Bronchial epithelial cell (primary cell): Measurements from ENCODE around the gene GUCY1A2. TPM values are rescaled to one million over a fixed set of nuclear protein-coding genes. Genes with fewer than 3 reads are reported as not detected.
"Not testable (repeated sequence)": the region's sequence is repeated elsewhere in the genome, so short reads cannot be mapped to it uniquely, and the experiment has no call there.

Experiments used
- DNase-seq: peaks from one replicate; pipeline ENCODE4 v3.0.0-alpha.2; 2010; ENCODE audit warnings: low read depth
- FAIRE-seq: peaks from 2 replicates; lab custom pipeline; 2011; peaks lifted over from hg19 to GRCh38; lab: Jason Lieb, UNC
- H3K27me3 ChIP-seq: 2 replicates; pipeline ENCODE4 v1.5.1; 2011; ENCODE audit warnings: low read length; ENCODE audit not compliant: control insufficient read depth, insufficient read depth
- H3K36me3 ChIP-seq: 2 replicates; pipeline ENCODE4 v1.5.1; 2011; ENCODE audit warnings: low read length; ENCODE audit not compliant: control insufficient read depth, insufficient read depth
- H3K4me3 ChIP-seq: 2 replicates; pipeline ENCODE4 v1.5.1; 2011; ENCODE audit warnings: mild to moderate bottlenecking, low read depth, low read length, control low read depth
- total RNA-seq: library from RNA; depleted of rRNA; stranded (reverse); fragments of >200 nt; gene quantifications from 2 replicates; pipeline ENCODE4 v1.2.1, GENCODE V29; 2014
- TF ChIP-seq, protein P1 (sequence below): IDR thresholded peaks from 2 replicates; pipeline ENCODE4 v1.5.1; 2011; ENCODE audit warnings: mild to moderate bottlenecking, moderate library complexity, low read length, control low read depth, inconsistent platforms; ENCODE audit not compliant: insufficient read depth, severe bottlenecking

GUCY1A2 gene
- total RNA-seq, 1 donor from 2014 or later = not detected

DNA sequence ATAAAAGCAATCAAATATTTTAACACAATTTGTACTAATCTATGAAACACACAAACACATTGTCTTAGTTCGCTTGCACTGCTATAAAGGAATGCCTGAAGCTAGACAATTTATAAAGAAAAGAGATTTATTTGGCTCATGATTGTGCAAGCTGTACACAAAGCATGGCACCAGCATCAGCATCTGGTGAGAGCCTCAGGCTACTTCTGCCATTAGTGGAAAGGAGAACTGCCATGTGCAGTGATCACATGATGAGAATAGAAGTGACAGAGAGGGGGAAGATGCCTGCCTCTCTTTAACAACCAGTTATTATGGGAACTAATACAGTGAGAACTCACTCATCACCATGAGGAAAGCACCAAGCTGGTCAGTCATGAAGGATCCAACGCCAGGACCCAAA, 105.1 kb downstream of the GUCY1A2 start:
- no peak for FAIRE-seq
- H3K27me3 ChIP-seq = no peaks in the 10 kb centered on the region
- no peak for DNase-seq
- TF ChIP-seq, protein P1, sequence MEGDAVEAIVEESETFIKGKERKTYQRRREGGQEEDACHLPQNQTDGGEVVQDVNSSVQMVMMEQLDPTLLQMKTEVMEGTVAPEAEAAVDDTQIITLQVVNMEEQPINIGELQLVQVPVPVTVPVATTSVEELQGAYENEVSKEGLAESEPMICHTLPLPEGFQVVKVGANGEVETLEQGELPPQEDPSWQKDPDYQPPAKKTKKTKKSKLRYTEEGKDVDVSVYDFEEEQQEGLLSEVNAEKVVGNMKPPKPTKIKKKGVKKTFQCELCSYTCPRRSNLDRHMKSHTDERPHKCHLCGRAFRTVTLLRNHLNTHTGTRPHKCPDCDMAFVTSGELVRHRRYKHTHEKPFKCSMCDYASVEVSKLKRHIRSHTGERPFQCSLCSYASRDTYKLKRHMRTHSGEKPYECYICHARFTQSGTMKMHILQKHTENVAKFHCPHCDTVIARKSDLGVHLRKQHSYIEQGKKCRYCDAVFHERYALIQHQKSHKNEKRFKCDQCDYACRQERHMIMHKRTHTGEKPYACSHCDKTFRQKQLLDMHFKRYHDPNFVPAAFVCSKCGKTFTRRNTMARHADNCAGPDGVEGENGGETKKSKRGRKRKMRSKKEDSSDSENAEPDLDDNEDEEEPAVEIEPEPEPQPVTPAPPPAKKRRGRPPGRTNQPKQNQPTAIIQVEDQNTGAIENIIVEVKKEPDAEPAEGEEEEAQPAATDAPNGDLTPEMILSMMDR = no peak
- H3K36me3 ChIP-seq = no peaks in the 10 kb centered on the region
- no peak overlapping the region for H3K4me3 ChIP-seq

DNA sequence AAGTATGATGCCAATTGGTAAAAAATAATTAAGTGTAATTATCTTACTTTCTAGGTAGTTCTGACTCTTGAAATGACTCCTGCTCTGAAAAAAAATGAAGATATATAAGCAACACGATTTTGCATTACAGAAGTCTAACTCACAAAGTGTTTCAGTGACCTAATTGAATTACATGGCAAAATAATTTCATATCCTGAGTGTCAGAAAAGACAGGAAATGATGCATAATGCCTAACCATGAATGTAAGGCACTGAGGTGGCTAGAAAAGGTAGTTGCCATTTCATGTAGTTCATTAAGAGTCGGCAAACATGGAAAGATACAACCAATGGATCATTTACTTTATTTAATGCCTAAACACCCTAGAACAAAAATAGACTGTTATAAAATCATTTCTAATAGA, 113.5 kb downstream of the GUCY1A2 start:
- Histone ChIP-seq H3K4me3 (no peak overlapping the region), H3K27me3 (no peaks in the 10 kb centered on the region), H3K36me3 (no peaks in the 10 kb centered on the region)
- TF ChIP-seq, protein P1 = no peak
- no peak for FAIRE-seq
- DNase-seq = peak; percentile 31

GRCh38 chr11:106889718-106890117, 128.6 kb downstream of the GUCY1A2 start:
- no peak for DNase-seq
- TF ChIP-seq, protein P1 = no peak
- H3K4me3 ChIP-seq = no peak overlapping the region
- FAIRE-seq = no peak
- no peaks in the 10 kb centered on the region for H3K27me3 ChIP-seq
- H3K36me3 ChIP-seq = no peaks in the 10 kb centered on the region

- DNase-seq (no peak), FAIRE-seq (no peak)
- no peaks in the 10 kb centered on the region for H3K27me3 ChIP-seq
- H3K4me3 ChIP-seq = no peak overlapping the region
- H3K36me3 ChIP-seq = no peaks in the 10 kb centered on the region
- TF ChIP-seq, protein P1 = no peak
Observed at GRCh38 chr11:106888386-106888785, 129.9 kb downstream of the GUCY1A2 start.

DNA sequence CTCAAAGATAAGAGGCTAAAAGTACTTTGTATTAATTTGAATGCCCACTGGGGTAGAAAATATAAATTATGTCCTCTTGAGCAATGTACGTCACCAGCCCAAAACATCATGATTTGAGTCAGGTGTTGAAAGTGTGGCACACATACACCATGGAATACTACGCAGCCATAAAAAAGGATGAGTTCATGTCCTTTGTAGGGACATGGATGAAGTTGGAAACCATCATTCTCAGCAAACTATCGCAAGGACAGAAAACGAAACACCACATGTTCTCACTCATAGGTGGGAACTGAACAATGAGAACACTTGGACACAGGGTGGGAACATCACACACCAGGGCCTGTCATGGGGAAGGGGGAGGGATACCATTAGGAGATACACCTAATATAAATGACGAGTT, 134.6 kb downstream of the GUCY1A2 start:
- not testable (repeated sequence) for DNase-seq, FAIRE-seq, H3K4me3 ChIP-seq

DNA sequence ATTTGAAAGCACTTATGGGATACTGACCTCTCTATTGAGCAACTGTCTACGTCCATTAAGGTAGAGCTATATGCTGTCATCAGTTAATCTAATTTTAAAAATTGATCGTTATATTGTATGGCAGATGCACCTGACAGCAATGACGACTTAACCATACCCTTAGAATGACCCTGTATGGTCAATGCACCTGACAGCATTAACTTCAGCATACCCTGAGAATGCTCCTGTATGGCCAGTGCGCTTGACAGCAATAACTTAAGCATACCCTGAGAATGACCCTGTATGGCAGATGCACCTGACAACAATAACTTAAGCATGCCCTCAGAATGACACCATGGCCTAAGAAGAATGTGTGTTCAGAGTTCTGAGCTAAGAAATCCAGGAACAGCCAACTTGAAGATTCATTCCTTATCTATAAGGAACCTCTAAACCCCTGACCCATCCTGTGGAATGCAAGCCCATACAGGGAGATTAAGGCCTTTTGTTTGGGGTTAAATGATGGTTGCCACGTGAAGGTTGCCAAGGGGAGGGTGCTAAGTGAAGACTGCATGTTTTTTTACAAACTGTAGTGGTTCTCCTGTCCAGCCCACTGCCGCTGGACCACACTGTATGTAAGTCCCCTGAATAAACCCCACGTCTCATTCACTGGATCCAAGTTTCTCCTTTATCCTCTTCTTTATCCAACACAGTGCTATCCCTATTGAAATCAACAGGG, 138.3 kb downstream of the GUCY1A2 start:
- no peak overlapping the region for H3K4me3 ChIP-seq
- H3K36me3 ChIP-seq = no peaks in the 10 kb centered on the region
- H3K27me3 ChIP-seq = no peaks in the 10 kb centered on the region
- DNase-seq (no peak), FAIRE-seq (no peak)
- TF ChIP-seq, protein P1 = no peak

More for the DNA sequence above, 134.6 kb downstream of the GUCY1A2 start:
- H3K36me3 ChIP-seq, H3K27me3 ChIP-seq: not testable (repeated sequence)
